Glomerular visceral epithelial cell (primary cell): ENCODE data around the gene CNTNAP5.
"Not testable (repeated sequence)": the region's sequence is repeated elsewhere in the genome, so short reads cannot be mapped to it uniquely, and the experiment has no call there.

Experiments
- DNase-seq: peaks from one replicate; pipeline ENCODE4 v3.0.0-alpha.2; 2016; ENCODE audit errors: extremely low spot score

The CNTNAP5 gene

DNA sequence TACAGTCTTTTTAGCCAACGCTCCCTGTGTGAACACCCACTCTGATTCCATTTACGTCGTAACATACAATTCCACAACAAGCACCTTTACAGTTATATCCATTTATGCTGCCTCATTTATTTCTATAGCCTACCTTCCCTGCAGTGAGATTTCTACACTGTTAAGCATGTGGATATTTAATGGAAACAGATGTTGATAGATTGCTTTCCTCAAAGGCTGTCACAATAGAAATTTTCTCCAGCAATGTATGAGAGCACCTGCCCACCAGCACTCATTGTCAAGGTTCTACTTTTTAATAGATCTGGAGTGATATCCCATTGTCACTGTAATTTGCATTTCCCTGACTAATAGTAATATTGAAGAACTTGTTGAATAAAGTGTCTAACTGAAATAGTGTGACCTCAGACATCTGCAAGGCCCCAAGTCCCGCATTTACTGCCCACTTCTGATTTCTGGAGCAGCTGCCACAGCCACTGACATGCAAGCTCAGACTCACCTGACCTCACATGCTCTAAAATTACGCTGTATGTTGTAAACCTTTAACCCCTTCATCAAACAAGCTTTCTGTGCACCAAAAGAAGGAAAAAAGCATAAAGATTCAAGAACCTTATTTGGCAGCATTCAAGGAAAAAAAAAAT, 295.1 kb downstream of the CNTNAP5 start:
- no peak for DNase-seq

DNA sequence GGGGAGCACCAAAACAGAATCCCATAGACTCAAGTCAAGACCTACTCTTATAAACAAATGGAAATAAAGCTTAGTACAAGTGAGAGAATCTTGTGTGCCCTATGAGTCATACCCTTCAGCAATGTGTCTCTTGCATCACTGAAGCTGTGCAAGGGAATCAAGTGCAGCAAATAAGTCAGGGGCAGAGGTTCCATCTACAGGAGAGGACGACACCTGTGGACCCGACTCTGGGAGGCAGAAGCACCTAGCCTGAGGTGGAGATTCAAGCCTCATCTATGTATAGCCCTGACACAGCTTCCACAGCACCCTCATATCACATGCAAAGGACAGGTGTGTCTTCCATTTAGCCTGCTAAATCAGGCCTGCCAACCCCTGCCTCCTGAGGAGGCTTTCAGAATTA, 298.2 kb downstream of the CNTNAP5 start:
- no peak for DNase-seq

DNA sequence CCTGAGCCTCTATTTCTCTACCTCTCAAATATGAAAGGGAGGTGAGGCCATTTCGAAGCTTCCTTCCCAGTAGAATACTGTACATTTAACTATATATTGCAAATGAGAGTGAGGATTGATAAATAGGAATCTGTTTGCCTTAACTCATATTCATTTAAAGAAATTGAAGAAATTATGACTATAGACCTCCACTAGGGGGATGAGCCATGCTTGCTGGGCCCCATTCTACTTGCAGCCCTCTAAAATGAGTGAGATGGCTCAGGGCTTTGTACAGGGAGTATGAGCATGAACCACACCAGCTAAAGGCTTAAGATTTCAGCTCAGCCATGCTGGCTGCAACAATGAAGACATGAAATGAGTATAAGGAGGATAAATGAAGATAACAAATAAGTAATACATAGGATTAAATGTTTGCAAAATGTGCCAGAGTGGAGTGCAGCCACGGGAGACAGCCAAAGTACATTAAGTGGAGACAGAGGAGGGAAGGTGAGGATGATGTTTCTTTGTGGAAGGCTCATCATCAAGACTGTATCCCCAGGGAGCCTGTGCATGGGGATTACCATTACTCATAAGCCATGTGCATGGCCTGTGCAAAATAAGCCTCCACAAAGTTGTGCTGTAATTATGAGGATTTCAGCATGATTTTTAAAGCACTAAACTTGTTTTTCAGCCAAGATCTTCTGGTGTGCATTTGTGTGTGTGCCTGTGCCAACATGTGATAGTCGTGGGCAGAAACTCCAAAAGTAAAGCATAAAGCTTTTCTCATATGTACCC, 300.8 kb downstream of the CNTNAP5 start:
- DNase-seq, result no peak

DNA sequence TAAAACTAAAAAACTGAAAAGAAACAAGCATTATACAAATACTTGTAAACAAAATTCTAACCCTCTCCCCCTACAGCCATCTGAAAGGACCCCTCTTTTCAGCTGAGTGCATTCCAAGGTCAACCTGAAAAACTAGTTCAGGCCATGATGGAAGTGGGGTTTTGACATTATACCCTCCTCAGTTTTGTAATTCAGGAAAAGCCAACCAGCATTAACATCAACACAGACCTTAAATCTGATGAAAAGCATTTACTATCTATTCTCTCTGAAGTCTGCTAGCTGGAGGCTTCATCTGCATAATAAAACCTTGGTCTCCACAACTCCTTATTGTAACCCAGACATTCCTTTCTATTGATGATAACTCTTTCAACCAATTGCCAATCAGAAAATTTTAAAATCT, 302.2 kb downstream of the CNTNAP5 start:
- DNase-seq, result no peak

DNA sequence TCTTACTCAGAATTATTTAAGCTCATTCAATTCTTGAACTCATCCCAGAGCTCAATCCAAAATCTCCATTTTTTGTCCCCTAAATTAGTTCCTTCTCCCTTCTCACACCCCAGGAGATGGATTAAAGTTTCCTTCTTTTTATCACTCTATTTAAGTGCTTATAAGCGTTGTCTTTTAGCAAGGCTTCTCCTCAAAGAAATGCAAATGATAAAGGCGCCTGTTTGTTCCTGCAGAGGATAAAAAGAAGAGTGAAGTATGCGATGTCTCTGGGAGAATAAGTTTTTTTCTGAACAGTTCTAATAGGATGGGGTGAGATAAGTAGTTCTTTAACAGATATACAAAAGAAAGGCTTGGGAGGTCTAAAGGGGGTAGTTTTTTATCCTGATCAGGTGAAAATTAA, 303.3 kb downstream of the CNTNAP5 start:
- no peak for DNase-seq

DNA sequence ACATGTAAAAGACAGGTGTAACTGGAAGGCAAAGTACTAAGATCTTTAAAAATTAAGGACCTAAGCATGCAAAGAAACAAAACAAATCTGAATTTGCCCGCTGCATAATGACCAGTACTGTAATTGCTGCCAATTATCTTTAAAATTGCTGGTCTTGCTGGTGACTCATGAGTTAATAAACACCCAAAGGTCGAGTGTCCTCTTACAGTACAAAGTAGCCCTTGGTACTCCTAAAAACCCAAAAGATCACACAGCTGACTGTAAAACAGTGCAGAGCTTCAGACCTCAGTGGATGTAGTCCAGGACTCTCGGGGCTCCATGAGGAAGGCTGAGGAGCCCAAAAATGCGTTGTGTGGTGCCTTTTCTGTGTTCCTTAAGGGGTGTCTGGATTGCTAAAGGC, 308.7 kb downstream of the CNTNAP5 start:
- no peak for DNase-seq

DNA sequence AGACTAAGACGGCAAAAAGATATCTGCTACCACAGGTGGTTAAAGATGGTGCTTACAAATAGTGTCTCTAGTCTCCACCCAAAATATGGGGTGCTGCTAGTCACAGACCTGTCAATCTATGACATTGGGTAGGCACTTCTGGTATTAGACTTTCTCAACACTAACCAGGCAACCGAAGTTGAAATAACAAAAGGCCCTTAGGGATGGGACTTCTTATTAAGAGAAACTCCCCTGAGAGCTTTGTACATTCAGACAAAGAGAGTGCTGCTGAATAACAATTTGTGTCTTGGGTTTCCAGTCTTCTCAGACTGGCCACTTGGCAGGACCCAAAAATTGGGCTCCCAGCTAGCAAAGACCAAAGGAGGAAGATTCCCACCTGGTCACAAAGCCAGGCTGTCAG, 310.0 kb downstream of the CNTNAP5 start:
- no peak for DNase-seq

DNA sequence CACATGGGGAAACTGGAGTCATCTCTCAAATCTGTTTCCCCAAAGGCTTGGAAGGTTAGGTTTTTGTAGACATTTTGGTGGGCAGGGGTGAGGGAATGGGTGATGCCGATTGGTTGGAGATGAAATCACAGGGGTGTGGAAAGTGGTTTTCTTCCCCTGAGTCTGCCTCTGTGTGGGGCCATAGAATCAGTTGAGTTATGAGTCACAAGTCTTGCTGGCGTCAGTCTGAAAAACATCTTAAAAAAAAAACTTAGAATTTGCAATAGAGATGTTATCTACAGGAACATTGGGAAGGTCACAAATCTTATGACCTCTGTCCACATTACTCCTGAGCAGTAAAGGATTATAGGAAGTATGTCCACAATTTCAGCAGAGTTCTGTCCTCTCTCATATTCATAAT, 314.6 kb downstream of the CNTNAP5 start:
- no peak for DNase-seq

DNA sequence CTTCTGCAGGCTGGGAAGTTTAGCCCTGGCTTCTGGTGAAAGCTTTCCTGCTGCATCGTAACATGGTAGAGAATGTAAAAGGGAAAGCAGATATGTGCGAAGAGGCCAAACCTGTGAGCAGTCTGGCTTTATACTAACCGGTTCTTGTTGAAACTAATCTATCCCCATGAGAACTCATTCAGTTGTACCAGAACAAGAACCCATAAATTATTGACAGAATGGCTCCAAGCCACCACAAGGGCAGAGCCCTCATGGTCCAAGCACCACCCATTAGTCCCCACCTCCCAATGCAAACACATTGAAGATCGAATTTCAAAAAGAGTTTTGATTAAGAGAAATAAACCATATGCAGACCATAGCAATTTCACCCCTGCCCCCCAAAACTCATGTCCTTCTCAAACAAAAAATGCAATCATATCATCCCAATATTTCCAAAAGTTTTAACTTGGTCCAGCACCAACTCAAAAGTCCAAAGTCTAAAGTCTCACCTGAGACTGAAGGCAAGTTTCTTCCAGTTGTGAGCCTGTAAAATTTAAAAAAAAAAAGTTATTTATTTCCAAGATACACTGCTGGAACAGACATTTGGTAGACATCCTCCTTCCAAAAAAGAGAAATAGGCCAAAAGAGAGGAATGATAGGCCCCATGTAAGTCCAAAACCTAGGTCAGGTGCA, 318.9 kb downstream of the CNTNAP5 start:
- DNase-seq, result no peak

DNA sequence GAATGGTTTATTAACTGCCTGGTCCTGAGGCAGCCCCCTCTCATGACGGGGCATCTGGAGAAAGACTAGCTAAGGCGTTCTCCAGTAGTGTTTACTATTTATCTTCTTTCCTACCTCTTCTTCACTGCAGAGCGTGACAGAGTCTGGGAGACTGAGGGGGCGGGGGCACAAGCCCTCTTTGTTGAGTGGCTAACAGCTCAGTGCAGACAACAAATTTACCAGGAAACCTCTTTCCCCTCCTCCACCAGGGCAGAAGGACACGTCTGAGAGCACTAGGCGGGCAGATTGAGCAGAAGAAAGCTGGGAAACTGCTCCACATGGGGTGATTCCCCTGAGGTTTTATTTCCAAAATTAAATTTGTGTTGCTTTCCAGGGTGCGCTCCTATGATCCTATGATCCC, 322.1 kb downstream of the CNTNAP5 start:
- no peak for DNase-seq

DNA sequence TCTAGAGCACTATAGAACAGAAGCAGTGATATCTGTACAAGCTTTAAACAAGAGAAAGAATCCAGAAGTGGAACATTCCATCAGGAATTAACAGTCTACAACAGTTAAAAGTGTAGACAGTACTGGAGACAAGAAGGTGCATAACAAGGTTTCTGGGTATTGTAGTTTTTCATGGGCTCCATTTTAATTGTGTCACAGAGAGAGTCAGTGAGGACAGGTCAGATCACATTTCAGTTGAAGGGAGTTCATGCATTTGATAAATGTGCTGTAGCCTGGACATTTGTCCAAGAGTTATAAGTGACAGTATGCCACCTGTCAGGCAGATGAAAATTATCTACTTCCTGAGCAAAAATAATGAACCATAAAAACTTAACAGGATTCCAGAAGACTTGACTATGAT, 328.6 kb downstream of the CNTNAP5 start:
- DNase-seq, result no peak

DNA sequence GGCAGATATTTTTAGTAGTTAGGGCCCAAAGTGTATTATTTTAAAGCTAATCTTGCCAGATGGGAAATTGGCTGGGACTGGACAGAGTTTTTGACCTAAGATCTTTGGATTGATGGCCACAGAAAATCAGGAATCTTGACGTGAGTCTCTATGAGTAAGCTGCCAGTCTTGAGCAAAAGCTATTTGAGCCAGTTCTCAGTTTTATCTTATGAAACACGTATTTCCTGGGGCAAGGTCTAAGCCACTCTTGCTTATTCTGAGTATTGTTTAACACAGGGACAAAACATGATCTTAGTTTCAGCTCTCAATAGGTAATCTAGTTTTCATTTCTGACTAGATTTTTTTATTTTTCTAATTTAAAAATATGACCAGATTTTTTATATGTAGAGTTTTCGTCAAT, 329.4 kb downstream of the CNTNAP5 start:
- no peak for DNase-seq

DNA sequence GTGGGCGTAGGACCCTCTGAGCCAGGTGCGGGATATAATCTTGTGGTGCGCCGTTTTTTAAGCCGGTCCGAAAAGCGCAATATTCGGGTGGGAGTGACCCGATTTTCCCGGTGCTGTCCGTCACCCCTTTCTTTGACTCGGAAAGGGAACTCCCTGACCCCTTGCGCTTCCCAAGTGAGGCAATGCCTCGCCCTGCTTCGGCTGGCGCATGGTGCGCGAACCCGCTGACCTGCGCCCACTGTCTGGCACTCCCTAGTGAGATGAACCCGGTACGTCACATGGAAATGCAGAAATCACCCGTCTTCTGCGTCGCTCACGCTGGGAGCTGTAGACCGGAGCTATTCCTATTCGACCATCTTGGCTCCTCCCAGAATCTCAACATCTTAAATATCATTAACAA, 336.9 kb downstream of the CNTNAP5 start:
- DNase-seq, result not testable (repeated sequence)

DNA sequence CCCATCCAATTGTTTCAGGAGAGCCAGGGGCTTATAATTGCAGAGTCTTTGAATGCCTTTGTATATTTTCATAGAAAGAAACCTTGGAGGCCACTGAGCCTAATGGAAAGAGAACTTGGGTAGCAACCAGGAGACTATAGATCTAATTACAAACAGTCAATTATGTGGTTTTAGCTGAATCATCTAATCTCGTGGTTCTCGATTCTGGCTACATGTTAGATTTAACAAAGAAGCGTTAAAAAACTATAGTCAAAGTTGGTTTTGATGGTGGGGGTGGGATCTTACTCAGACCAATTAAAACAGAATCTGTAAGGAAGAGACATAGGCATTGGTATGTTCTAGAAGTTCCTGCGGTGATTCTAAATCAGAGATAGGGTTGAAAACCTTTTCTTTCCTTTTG, 344.1 kb downstream of the CNTNAP5 start:
- no peak for DNase-seq

DNA sequence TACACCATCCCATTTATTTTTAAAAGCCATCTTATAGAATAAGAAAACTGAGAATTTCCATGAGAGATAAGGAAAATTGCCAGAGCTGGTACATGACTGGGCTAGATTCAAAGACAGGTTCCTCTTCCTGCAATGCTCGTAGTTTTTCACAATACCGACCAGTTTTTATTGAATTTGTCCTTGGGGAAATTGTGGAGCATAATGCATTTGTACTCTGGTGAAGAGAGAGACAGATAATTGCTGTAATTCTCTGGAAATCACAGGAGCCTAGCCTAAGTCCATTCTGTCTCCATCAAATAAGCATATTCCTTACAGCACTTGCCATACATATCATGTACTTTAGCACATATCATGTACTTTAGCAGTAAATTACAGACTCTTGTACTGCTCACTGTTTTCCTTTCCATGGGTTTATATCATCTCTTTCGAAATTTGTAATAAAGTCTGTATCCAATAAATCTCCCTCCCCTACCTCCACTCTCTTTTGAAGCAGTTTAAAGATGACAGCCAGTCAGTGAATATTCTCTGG, 355.2 kb downstream of the CNTNAP5 start:
- no peak for DNase-seq

DNA sequence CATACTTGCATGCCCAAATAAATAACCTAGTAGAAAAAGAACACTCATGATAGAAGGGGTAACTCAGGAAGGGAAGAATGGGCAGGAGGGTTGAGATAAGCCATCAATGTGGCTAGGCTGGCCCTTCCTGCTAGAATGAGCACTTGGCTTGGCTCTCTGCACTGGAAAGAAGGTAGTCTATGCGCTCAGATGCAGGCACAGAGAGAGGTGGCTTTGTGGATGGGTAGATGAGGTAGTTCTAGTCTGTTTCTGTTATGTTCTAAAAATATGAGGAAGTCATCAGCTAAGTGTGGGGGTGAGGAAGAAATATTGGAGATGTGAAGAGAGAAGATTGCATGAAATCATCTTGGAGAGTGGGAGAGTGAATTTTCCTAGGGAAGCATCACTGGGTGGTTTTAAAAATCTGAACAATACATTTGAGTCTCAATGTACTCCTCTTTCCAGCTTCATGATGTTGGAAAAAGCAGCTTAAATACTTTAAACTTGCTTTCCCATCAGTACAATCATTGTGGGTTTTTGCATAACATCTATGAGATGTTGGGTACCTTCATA, 357.1 kb downstream of the CNTNAP5 start:
- no peak for DNase-seq

DNA sequence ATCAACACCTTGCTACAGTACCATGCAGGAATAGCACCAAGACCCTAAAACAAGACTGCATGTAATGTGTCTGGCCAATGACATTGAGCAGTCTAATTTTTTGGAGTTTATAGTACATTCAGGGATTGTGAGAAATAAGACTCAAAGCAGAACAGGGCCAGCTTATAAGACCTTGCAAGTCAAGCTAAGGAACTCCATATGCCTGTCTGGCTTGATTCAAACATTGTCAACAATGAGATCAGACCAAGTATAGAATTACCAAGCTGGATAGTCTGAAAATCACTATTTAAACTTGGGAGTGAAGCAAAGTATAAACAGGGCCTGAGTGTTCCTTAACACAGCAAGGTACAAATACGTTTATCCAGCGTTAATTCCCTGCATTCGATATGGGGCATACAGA, 370.9 kb downstream of the CNTNAP5 start:
- no peak for DNase-seq

DNA sequence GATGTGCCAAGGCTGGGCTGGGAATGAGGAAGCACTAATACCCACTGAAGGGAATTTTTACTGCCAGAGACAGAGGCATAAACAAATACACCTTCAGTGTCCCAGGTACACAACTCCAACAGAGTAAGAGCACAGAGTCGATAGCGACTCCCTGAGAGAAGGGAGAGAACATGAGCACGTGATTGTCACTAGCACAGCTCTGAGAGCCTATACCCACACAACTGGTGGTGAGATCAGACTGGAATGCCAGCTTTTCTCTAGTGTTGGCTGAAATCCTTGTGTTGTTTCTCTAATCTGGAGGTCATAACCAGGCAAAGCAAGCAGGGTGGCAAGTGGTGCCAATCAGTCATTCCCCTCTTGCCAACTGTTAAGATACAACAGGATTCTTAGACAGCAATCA, 377.2 kb downstream of the CNTNAP5 start:
- no peak for DNase-seq

DNA sequence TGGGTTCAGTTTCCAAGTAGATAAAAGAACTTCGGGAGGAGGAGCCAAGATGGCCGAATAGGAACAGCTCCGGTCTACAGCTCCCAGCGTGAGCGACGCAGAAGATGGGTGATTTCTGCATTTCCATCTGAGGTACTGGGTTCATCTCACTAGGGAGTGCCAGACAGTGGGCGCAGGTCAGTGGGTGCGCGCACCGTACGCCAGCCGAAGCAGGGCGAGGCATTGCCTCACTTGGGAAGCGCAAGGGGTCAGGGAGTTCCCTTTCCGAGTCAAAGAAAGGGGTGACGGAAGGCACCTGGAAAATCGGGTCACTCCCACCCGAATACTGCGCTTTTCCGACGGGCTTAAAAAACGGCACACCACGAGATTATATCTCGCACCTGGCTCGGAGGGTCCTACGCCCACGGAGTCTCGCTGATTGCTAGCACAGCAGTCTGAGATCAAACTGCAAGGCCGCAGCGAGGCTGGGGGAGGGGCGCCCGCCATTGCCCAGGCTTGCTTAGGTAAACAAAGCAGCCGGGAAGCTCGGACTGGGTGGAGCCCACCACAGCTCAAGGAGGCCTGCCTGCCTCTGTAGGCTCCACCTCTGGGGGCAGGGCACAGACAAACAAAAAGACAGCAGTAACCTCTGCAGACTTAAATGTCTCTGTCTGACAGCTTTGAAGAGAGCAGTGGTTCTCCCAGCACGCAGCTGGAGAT, 382.9 kb downstream of the CNTNAP5 start:
- not testable (repeated sequence) for DNase-seq

DNA sequence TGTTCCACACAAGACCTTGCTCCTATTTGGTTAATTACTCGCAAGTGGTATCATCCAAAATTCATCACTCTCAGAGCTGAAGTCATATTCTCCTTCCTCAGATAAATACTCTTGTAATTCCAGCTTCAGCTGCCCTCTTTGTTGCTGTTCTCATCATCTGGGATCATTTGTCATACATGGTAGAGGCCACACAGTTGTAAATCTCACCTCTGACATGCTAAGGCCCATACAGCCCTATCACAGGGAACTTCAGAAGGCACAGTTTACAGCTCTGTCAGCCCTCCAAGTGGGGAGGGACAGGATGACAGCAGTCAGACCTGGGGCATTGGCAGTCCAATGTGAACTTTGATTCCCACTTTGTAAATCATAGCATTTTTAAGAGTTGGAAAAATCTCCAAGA, 399.0 kb downstream of the CNTNAP5 start:
- no peak for DNase-seq

DNA sequence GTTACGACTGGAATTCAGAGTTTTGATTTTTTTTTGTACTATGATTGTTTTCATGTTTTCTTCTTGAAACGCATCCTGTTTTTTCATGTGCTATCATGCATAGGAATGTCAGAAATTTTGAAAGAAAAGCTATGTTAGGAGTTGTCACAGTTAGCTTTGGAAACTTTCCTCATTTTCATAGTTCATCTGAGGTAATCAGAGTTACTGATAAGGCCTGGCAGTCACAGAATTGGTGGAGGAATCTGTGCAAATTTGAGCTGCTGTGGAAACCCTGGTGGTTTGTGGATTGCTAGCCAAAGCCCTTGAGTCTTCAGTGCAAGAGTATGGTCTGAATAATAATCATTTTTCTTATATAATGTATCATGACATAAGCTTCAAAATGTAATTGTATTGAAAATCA, 401.0 kb downstream of the CNTNAP5 start:
- DNase-seq, result no peak

DNA sequence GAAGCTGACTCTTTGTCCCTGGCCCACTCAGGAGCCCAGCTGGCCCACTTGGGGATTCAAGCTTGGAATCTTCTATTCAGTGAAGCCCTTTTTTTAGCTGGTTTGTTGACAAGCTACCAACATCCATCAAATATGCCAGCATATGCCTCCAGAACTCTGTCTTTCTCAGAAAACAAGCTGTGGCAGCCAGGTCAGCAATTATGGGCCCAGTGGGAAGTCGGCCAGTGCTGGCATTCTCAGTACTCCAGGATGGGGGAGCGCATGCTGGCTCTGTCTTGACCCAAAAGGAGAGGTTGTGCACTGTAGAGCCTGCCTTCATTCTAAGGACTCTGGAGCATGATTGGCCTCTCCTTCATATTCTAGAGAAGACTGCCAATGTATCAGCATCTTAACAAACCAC, 401.5 kb downstream of the CNTNAP5 start:
- DNase-seq, result no peak
